Smooth muscle cell (in vitro differentiated cells): ENCODE results near the gene PWWP2B. TPM values are rescaled to one million over a fixed set of nuclear protein-coding genes. Genes with fewer than 3 reads are reported as not detected.

Source experiments
- DNase-seq: peaks from one replicate; lab custom pipeline; 2025; ENCODE audit not compliant: unreplicated experiment; lab: John Stamatoyannopoulos, UW
- H2AFZ ChIP-seq: fragments of 200-600 bp; sonication (generic); 2 replicates; pipeline ENCODE4 v1.6.0; 2016; ENCODE audit warnings: antibody characterized with exemption, low read depth, mild to moderate bottlenecking
- H3F3A ChIP-seq: fragments of 200-600 bp; sonication (generic); 2 replicates; pipeline ENCODE4 v1.6.0; 2017; ENCODE audit warnings: antibody characterized with exemption, low read depth
- H3K27ac ChIP-seq: fragments of 200-600 bp; sonication (generic); 2 replicates; pipeline ENCODE4 v1.5.1; 2016; ENCODE audit warnings: low read depth, mild to moderate bottlenecking
- H3K27me3 ChIP-seq: fragments of 200-600 bp; sonication (generic); 2 replicates; pipeline ENCODE4 v1.6.1; 2016; ENCODE audit warnings: low read depth, mild to moderate bottlenecking
- H3K36me3 ChIP-seq: fragments of 200-600 bp; sonication (generic); 2 replicates; pipeline ENCODE4 v1.5.1; 2016; ENCODE audit warnings: low read depth
- H3K4me1 ChIP-seq: fragments of 200-600 bp; sonication (generic); 2 replicates; pipeline ENCODE4 v1.5.1; 2016; ENCODE audit warnings: low read depth
- H3K4me2 ChIP-seq: fragments of 200-600 bp; sonication (generic); 2 replicates; pipeline ENCODE4 v1.6.0; 2016; ENCODE audit warnings: mild to moderate bottlenecking
- H3K4me3 ChIP-seq: fragments of 200-600 bp; sonication (generic); 2 replicates; pipeline ENCODE4 v1.5.1; 2016; ENCODE audit warnings: mild to moderate bottlenecking
- H3K79me2 ChIP-seq: fragments of 200-600 bp; sonication (generic); 2 replicates; pipeline ENCODE4 v1.6.0; 2016; ENCODE audit warnings: low read depth, mild to moderate bottlenecking
- H3K9ac ChIP-seq: fragments of 200-600 bp; sonication (generic); 2 replicates; pipeline ENCODE4 v1.6.0; 2016; ENCODE audit warnings: low read depth
- H3K9me3 ChIP-seq: fragments of 200-600 bp; sonication (generic); replicated peaks from 2 replicates; pipeline ENCODE4 v1.5.1; 2016; ENCODE audit warnings: low read depth
- H4K20me1 ChIP-seq: fragments of 200-600 bp; sonication (generic); 2 replicates; pipeline ENCODE4 v1.6.0; 2016; ENCODE audit warnings: low read depth
- WGBS: methylation state at CpG from one replicate; pipeline ENCODE4 v1.1.7; 2016; ENCODE audit warnings: low lambda C conversion rate; 5-methylcytosine and 5-hydroxymethylcytosine counted together
- polyA plus RNA-seq: library from polyadenylated mRNA; unstranded; fragments of >200 nt; fragmentation: Nextera tagmentation; extraction: Ambion mirVana; gene quantifications from 2 replicates; pipeline ENCODE4 v1.2.1, GENCODE V29; 2016
- total RNA-seq: library from RNA; depleted of rRNA; stranded (reverse); fragments of >200 nt; gene quantifications from 2 replicates; pipeline ENCODE4 v1.2.3, GENCODE V29; 2014
- TF ChIP-seq, protein P1 (sequence below): fragments of 200-600 bp; sonication (generic); IDR thresholded peaks from 2 replicates; pipeline ENCODE4 v1.5.1; 2017; ENCODE audit warnings: borderline replicate concordance, mild to moderate bottlenecking, antibody characterized with exemption; ENCODE audit not compliant: insufficient read depth, poor library complexity, severe bottlenecking

The PWWP2B gene
- total and polyA plus RNA-seq, 2 experiments from 2014 or later = 8.3 to 13.2 TPM

DNA sequence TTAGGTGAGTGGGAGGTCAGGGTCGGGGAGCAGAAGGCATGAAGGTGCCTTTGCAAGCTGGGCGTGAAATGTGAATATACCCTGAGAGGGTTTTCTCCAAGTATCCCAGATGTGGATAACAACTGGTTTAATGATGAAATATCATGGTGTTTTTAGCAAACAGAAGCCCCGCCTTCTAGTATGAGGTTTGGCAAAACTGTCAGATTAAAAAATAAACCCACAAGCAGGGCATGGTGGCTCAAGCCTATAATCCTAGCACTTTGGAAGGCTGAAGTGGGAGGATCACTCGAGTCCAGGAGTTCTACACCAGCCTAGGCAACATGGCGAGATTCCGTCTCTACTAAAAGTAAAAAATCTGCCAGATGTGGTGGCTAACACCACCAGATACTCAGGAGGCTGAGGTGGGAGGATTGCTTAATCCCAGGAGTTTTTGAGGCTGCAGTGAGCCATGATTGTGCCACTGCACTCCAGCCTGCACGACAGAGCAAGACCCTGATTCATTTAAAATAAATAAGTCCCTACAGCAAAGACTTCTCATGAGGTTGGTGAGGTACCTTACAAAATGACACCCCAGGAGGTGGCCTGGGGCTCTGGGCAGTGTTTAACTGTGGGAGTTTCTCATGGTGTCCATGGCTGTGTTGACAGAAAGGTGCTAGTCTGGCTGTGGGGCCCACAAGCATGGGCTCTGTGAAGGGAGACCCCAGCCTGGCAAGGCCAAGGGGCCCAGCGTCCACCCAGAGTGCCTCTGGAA is 6.7 kb upstream of the PWWP2B start:
- WGBS = 71% methylated on average over 8 of the region's 8 CpGs
- no peak for DNase-seq
- no peaks in the 10 kb centered on the region for H3K36me3 ChIP-seq

DNA sequence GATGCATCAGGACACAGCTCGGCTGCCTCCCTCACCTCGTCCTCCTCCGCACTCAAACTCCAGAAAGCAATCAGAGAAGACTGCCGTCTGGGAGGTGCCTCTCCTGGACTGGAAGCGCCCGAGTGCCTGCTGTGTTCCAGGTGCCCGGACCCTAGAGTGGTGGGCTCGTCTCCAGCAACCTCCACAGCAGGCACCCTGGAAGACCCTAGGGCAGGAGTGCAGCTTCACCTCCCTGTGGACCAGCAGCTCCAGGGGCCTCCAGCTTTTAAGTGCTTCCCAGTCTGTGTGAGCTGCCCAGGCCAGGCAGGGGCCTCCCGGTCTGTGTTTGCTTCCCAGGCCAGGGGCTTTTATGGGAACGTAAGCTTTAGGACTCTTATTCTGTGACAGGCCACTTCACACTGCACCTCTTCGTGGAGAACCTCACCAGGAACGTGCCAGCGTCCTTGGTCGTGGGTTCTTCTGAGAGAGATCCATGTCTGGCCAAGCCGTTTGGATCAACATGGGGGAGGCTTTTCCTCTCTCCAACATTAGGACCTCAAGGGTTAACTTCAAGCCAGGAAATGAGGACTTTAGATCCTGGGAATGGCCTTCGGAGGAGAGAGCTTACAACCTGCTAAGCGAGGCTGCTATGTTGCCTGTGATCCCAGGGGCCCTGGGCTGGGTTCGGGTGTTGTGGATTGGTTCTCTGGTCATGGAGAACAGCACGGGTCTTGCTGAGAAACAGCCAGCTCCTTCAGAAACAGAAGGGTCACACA is 5.9 kb upstream of the PWWP2B start:
- H3K27me3 ChIP-seq = no peaks in the 10 kb centered on the region
- no peaks in the 10 kb centered on the region for H3K79me2 ChIP-seq
- no peak for DNase-seq
- TF ChIP-seq, protein P1, sequence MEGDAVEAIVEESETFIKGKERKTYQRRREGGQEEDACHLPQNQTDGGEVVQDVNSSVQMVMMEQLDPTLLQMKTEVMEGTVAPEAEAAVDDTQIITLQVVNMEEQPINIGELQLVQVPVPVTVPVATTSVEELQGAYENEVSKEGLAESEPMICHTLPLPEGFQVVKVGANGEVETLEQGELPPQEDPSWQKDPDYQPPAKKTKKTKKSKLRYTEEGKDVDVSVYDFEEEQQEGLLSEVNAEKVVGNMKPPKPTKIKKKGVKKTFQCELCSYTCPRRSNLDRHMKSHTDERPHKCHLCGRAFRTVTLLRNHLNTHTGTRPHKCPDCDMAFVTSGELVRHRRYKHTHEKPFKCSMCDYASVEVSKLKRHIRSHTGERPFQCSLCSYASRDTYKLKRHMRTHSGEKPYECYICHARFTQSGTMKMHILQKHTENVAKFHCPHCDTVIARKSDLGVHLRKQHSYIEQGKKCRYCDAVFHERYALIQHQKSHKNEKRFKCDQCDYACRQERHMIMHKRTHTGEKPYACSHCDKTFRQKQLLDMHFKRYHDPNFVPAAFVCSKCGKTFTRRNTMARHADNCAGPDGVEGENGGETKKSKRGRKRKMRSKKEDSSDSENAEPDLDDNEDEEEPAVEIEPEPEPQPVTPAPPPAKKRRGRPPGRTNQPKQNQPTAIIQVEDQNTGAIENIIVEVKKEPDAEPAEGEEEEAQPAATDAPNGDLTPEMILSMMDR = no peak
- WGBS = 74% methylated on average over 19 of the region's 19 CpGs
- no peak overlapping the region for H3K27ac ChIP-seq
- no peaks in the 10 kb centered on the region for H4K20me1 ChIP-seq
- H3K4me1 ChIP-seq = peaks cover 7% of the 10 kb centered on the region
- H3K9ac ChIP-seq = no peak overlapping the region
- H3K4me2 ChIP-seq = no peak overlapping the region
- no peaks in the 10 kb centered on the region for H3K36me3 ChIP-seq
- H2AFZ ChIP-seq = no peak overlapping the region
- H3F3A ChIP-seq = peaks cover 8% of the 10 kb centered on the region
- H3K4me3 ChIP-seq = no peak overlapping the region
- H3K9me3 ChIP-seq = no peaks in the 10 kb centered on the region

More for the DNA sequence above, 6.7 kb upstream of the PWWP2B start:
- Histone ChIP-seq H3K27ac (no peak overlapping the region), H3K4me1 (no peaks in the 10 kb centered on the region), H3K4me2 (no peak overlapping the region), H3F3A (peaks cover 8% of the 10 kb centered on the region), H2AFZ (no peak overlapping the region), H3K9me3 (no peaks in the 10 kb centered on the region), H3K4me3 (no peak overlapping the region), H3K27me3 (no peaks in the 10 kb centered on the region), H3K9ac (no peak overlapping the region), H4K20me1 (no peaks in the 10 kb centered on the region), H3K79me2 (no peaks in the 10 kb centered on the region)
- TF ChIP-seq, protein P1 = no peak

DNA sequence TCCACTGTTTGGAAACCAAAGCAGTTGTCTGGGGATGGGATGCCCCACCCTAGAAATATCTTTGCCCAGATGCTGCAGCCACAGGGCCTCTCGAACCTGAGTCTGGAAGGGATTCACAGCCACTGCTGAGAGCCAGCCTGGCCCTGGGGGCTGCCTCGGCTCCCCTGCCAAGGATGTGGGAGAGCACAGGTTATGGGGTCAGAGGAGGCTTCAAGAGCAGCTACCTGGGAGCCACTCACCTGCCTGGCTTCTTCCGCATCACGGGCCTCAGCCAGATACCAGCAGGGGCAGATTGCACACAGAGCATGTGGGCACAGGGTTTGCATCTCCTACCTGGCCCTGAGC is 5.4 kb upstream of the PWWP2B start:
- WGBS = 82% methylated on average over 4 of the region's 4 CpGs
- TF ChIP-seq, protein P1 = no peak
- Histone ChIP-seq H3K4me3 (no peak overlapping the region), H3K36me3 (no peaks in the 10 kb centered on the region), H3K9ac (no peak overlapping the region), H3K9me3 (no peaks in the 10 kb centered on the region), H3K79me2 (no peaks in the 10 kb centered on the region), H4K20me1 (no peaks in the 10 kb centered on the region), H3K4me2 (no peak overlapping the region), H3K27ac (no peak overlapping the region), H2AFZ (no peak overlapping the region), H3K27me3 (no peaks in the 10 kb centered on the region), H3K4me1 (peaks cover 9% of the 10 kb centered on the region), H3F3A (peaks cover 8% of the 10 kb centered on the region)
- DNase-seq = no peak
